ENCODE measurements around the gene ENPEP. TPM values are rescaled to one million over a fixed set of nuclear protein-coding genes. Genes with fewer than 3 reads are reported as not detected.
"Not testable (repeated sequence)": the region's sequence is repeated elsewhere in the genome, so short reads cannot be mapped to it uniquely, and the experiment has no call there.

The ENPEP gene
- total and polyA plus RNA-seq, 5 donors from 2014 or later, result 0.25 to 0.31 TPM; not detected in 3

GRCh38 chr4:110475080-110475479, 875 bp upstream of the ENPEP start:
- not testable (repeated sequence) for H3K4me1 ChIP-seq (ENCODE audit: control insufficient read depth, insufficient read depth, low read length, poor library complexity, severe bottlenecking); H3K4me1 Mint-ChIP-seq; H3K27me3 Mint-ChIP-seq; H3K27me3 ChIP-seq (ENCODE audit: control insufficient read depth, insufficient read depth, low read length); H3K9me3 Mint-ChIP-seq; H3K27ac Mint-ChIP-seq; H3K36me3 Mint-ChIP-seq; H3K4me3 ChIP-seq (ENCODE audit: low read depth, low read length); H3K9me3 ChIP-seq (ENCODE audit: control insufficient read depth in 2 of 2, low read length in 2 of 2); ATAC-seq (ENCODE audit: low read depth in 2 of 2); H3K36me3 ChIP-seq (ENCODE audit: control insufficient read depth, insufficient read depth, low read length); H3K4me3 Mint-ChIP-seq; DNase-seq; H3K27ac ChIP-seq (ENCODE audit: insufficient read depth, low read length, poor library complexity, severe bottlenecking)

- H3K27me3 ChIP-seq (ENCODE audit: control insufficient read depth, insufficient read depth, low read length), result no peaks in the 10 kb centered on the region
- no peaks in the 10 kb centered on the region for H3K36me3 Mint-ChIP-seq
- H3K9me3 ChIP-seq (ENCODE audit: control insufficient read depth in 2 of 2, low read length in 2 of 2), result no peaks in the 10 kb centered on the region
- H3K27ac ChIP-seq (ENCODE audit: insufficient read depth, low read length, poor library complexity, severe bottlenecking), result no peak overlapping the region
- H3K27ac Mint-ChIP-seq, result no peak overlapping the region
- no peak for DNase-seq
- H3K4me1 Mint-ChIP-seq, result no peaks in the 10 kb centered on the region
- H3K27me3 Mint-ChIP-seq, result peaks cover 8% of the 10 kb centered on the region
- no peaks in the 10 kb centered on the region for H3K4me1 ChIP-seq (ENCODE audit: control insufficient read depth, insufficient read depth, low read length, poor library complexity, severe bottlenecking)
- H3K36me3 ChIP-seq (ENCODE audit: control insufficient read depth, insufficient read depth, low read length), result no peaks in the 10 kb centered on the region
- no peak overlapping the region for H3K4me3 Mint-ChIP-seq
- no peak for ATAC-seq (ENCODE audit: low read depth in 2 of 2)
- H3K9me3 Mint-ChIP-seq, result no peaks in the 10 kb centered on the region
- H3K4me3 ChIP-seq (ENCODE audit: low read depth, low read length), result no peak overlapping the region
Observed at GRCh38 chr4:110477836-110478235, 1.9 kb downstream of the ENPEP start.

- DNase-seq, result no peak
- Histone ChIP-seq H3K9me3 (ENCODE audit: control insufficient read depth in 2 of 2, low read length in 2 of 2) (no peaks in the 10 kb centered on the region), H3K4me3 (ENCODE audit: low read depth, low read length) (no peak overlapping the region), H3K4me1 (ENCODE audit: control insufficient read depth, insufficient read depth, low read length, poor library complexity, severe bottlenecking) (no peaks in the 10 kb centered on the region), H3K36me3 (ENCODE audit: control insufficient read depth, insufficient read depth, low read length) (no peaks in the 10 kb centered on the region), H3K27ac (ENCODE audit: insufficient read depth, low read length, poor library complexity, severe bottlenecking) (no peak overlapping the region), H3K27me3 (ENCODE audit: control insufficient read depth, insufficient read depth, low read length) (no peaks in the 10 kb centered on the region)
- Mint-ChIP-seq H3K4me1 (peaks cover 0 to 2% (median 0%) of the 10 kb centered on the region in 4 donors), H3K36me3 (no peaks in the 10 kb centered on the region), H3K9me3 (no peaks in the 10 kb centered on the region), H3K27ac (no peak overlapping the region), H3K27me3 (peaks cover 9% of the 10 kb centered on the region), H3K4me3 (no peak overlapping the region)
- ATAC-seq (ENCODE audit: low read depth in 2 of 2), result no peak
Observed at GRCh38 chr4:110480031-110480549, 4.1 kb downstream of the ENPEP start.

- Histone ChIP-seq H3K36me3 (ENCODE audit: control insufficient read depth, insufficient read depth, low read length) (no peaks in the 10 kb centered on the region), H3K4me3 (ENCODE audit: low read depth, low read length) (no peak overlapping the region), H3K27me3 (ENCODE audit: control insufficient read depth, insufficient read depth, low read length) (no peaks in the 10 kb centered on the region), H3K27ac (ENCODE audit: insufficient read depth, low read length, poor library complexity, severe bottlenecking) (no peak overlapping the region), H3K9me3 (ENCODE audit: control insufficient read depth in 2 of 2, low read length in 2 of 2) (no peaks in the 10 kb centered on the region), H3K4me1 (ENCODE audit: control insufficient read depth, insufficient read depth, low read length, poor library complexity, severe bottlenecking) (no peaks in the 10 kb centered on the region)
- no peak for DNase-seq
- peaks cover 0 to 2% (median 0%) of the 10 kb centered on the region in 4 donors for H3K4me1 Mint-ChIP-seq
- H3K9me3 Mint-ChIP-seq, result no peaks in the 10 kb centered on the region
- ATAC-seq (ENCODE audit: low read depth in 2 of 2), result no peak
- no peaks in the 10 kb centered on the region for H3K36me3 Mint-ChIP-seq
- no peak overlapping the region for H3K4me3 Mint-ChIP-seq
- H3K27me3 Mint-ChIP-seq, result peaks cover 12% of the 10 kb centered on the region
- no peak overlapping the region for H3K27ac Mint-ChIP-seq
Observed at GRCh38 chr4:110480746-110481271, 4.9 kb downstream of the ENPEP start.

- H3K36me3 ChIP-seq (ENCODE audit: control insufficient read depth, insufficient read depth, low read length), result no peaks in the 10 kb centered on the region
- no peak overlapping the region for H3K4me3 Mint-ChIP-seq
- no peak for ATAC-seq (ENCODE audit: low read depth in 2 of 2)
- H3K27ac ChIP-seq (ENCODE audit: insufficient read depth, low read length, poor library complexity, severe bottlenecking), result no peak overlapping the region
- H3K27ac Mint-ChIP-seq, result no peak overlapping the region
- no peak overlapping the region for H3K4me3 ChIP-seq (ENCODE audit: low read depth, low read length)
- H3K9me3 ChIP-seq (ENCODE audit: control insufficient read depth in 2 of 2, low read length in 2 of 2), result no peaks in the 10 kb centered on the region
- H3K4me1 ChIP-seq (ENCODE audit: control insufficient read depth, insufficient read depth, low read length, poor library complexity, severe bottlenecking), result no peaks in the 10 kb centered on the region
- H3K27me3 Mint-ChIP-seq, result peaks cover 12% of the 10 kb centered on the region
- DNase-seq, result no peak
- H3K36me3 Mint-ChIP-seq, result no peaks in the 10 kb centered on the region
- peaks cover 0 to 2% (median 0%) of the 10 kb centered on the region in 4 donors for H3K4me1 Mint-ChIP-seq
- H3K9me3 Mint-ChIP-seq, result no peaks in the 10 kb centered on the region
- no peaks in the 10 kb centered on the region for H3K27me3 ChIP-seq (ENCODE audit: control insufficient read depth, insufficient read depth, low read length)
Observed at GRCh38 chr4:110483516-110483915, 7.6 kb downstream of the ENPEP start.

GRCh38 chr4:110484029-110484428, 8.1 kb downstream of the ENPEP start:
- ATAC-seq (ENCODE audit: low read depth in 2 of 2), result no peak
- no peak overlapping the region for H3K27ac ChIP-seq (ENCODE audit: insufficient read depth, low read length, poor library complexity, severe bottlenecking)
- H3K9me3 Mint-ChIP-seq, result no peaks in the 10 kb centered on the region
- peaks cover 0 to 2% (median 0%) of the 10 kb centered on the region in 4 donors for H3K4me1 Mint-ChIP-seq
- H3K27me3 ChIP-seq (ENCODE audit: control insufficient read depth, insufficient read depth, low read length), result no peaks in the 10 kb centered on the region
- H3K27ac Mint-ChIP-seq, result no peak overlapping the region
- H3K4me3 Mint-ChIP-seq, result no peak overlapping the region
- DNase-seq, result no peak
- H3K36me3 Mint-ChIP-seq, result no peaks in the 10 kb centered on the region
- no peaks in the 10 kb centered on the region for H3K4me1 ChIP-seq (ENCODE audit: control insufficient read depth, insufficient read depth, low read length, poor library complexity, severe bottlenecking)
- H3K9me3 ChIP-seq (ENCODE audit: control insufficient read depth in 2 of 2, low read length in 2 of 2), result no peaks in the 10 kb centered on the region
- H3K27me3 Mint-ChIP-seq, result peaks cover 12% of the 10 kb centered on the region
- no peak overlapping the region for H3K4me3 ChIP-seq (ENCODE audit: low read depth, low read length)
- H3K36me3 ChIP-seq (ENCODE audit: control insufficient read depth, insufficient read depth, low read length), result no peaks in the 10 kb centered on the region

- H3K4me3 ChIP-seq (ENCODE audit: low read depth, low read length), result no peak overlapping the region
- no peaks in the 10 kb centered on the region for H3K9me3 Mint-ChIP-seq
- H3K27me3 ChIP-seq (ENCODE audit: control insufficient read depth, insufficient read depth, low read length), result no peaks in the 10 kb centered on the region
- peaks cover 0 to 2% (median 0%) of the 10 kb centered on the region in 4 donors for H3K4me1 Mint-ChIP-seq
- no peaks in the 10 kb centered on the region for H3K36me3 ChIP-seq (ENCODE audit: control insufficient read depth, insufficient read depth, low read length)
- H3K4me3 Mint-ChIP-seq, result no peak overlapping the region
- H3K27ac ChIP-seq (ENCODE audit: insufficient read depth, low read length, poor library complexity, severe bottlenecking), result no peak overlapping the region
- H3K4me1 ChIP-seq (ENCODE audit: control insufficient read depth, insufficient read depth, low read length, poor library complexity, severe bottlenecking), result no peaks in the 10 kb centered on the region
- no peaks in the 10 kb centered on the region for H3K36me3 Mint-ChIP-seq
- H3K27me3 Mint-ChIP-seq, result peaks cover 12% of the 10 kb centered on the region
- DNase-seq (no peak), ATAC-seq (ENCODE audit: low read depth in 2 of 2) (no peak)
- no peaks in the 10 kb centered on the region for H3K9me3 ChIP-seq (ENCODE audit: control insufficient read depth in 2 of 2, low read length in 2 of 2)
- H3K27ac Mint-ChIP-seq, result no peak overlapping the region
Observed at GRCh38 chr4:110484767-110485166, 8.8 kb downstream of the ENPEP start.

GRCh38 chr4:110485452-110485851, 9.5 kb downstream of the ENPEP start:
- no peaks in the 10 kb centered on the region for H3K27me3 ChIP-seq (ENCODE audit: control insufficient read depth, insufficient read depth, low read length)
- H3K4me1 Mint-ChIP-seq, result peaks cover 0 to 2% (median 0%) of the 10 kb centered on the region in 4 donors
- H3K27me3 Mint-ChIP-seq, result peaks cover 12% of the 10 kb centered on the region
- H3K9me3 ChIP-seq (ENCODE audit: control insufficient read depth in 2 of 2, low read length in 2 of 2), result no peaks in the 10 kb centered on the region
- no peaks in the 10 kb centered on the region for H3K9me3 Mint-ChIP-seq
- no peak overlapping the region for H3K4me3 Mint-ChIP-seq
- H3K4me1 ChIP-seq (ENCODE audit: control insufficient read depth, insufficient read depth, low read length, poor library complexity, severe bottlenecking), result no peaks in the 10 kb centered on the region
- no peaks in the 10 kb centered on the region for H3K36me3 Mint-ChIP-seq
- H3K4me3 ChIP-seq (ENCODE audit: low read depth, low read length), result no peak overlapping the region
- H3K27ac ChIP-seq (ENCODE audit: insufficient read depth, low read length, poor library complexity, severe bottlenecking), result no peak overlapping the region
- ATAC-seq (ENCODE audit: low read depth in 2 of 2) (no peak), DNase-seq (no peak)
- H3K36me3 ChIP-seq (ENCODE audit: control insufficient read depth, insufficient read depth, low read length), result no peaks in the 10 kb centered on the region
- H3K27ac Mint-ChIP-seq, result no peak overlapping the region
